SK-N-MC (cell line): ENCODE results near the gene PRKAR1B.

Experiments used
- DNase-seq: peaks from one replicate; pipeline ENCODE4 v3.0.0-alpha.2; 2011; ENCODE audit warnings: low read depth, low spot score
- H3K27ac ChIP-seq: fragments of 200-600 bp; sonication (generic); 2 replicates; pipeline ENCODE4 v1.5.1; 2016; ENCODE audit warnings: mixed run types
- H3K36me3 ChIP-seq: fragments of 200-600 bp; sonication (generic); 2 replicates; pipeline ENCODE4 v1.6.1; 2017; ENCODE audit warnings: antibody characterized with exemption, low read length, mixed read lengths; ENCODE audit not compliant: insufficient read depth
- H3K4me3 ChIP-seq: fragments of 200-600 bp; sonication (generic); 2 replicates; pipeline ENCODE4 v1.5.1; 2016
- H3K9ac ChIP-seq: fragments of 200-600 bp; sonication (generic); 2 replicates; pipeline ENCODE4 v1.8.0; 2017; ENCODE audit warnings: mixed run types, mixed read lengths; ENCODE audit not compliant: insufficient read length
- H3K9me3 ChIP-seq: fragments of 200-600 bp; sonication (generic); 2 replicates; pipeline ENCODE4 v1.6.1; 2017; ENCODE audit warnings: low read depth, mild to moderate bottlenecking, antibody characterized with exemption, low read length, moderate library complexity, mixed read lengths
- EZH2 ChIP-seq: fragments of 200-600 bp; sonication (generic); IDR thresholded peaks from one replicate; pipeline ENCODE4 v1.6.1; 2017; ENCODE audit warnings: antibody characterized with exemption
- FOXP2 ChIP-seq: optimal IDR thresholded peaks from 2 replicates; pipeline ENCODE3; 2011; ENCODE audit warnings: mild to moderate bottlenecking, moderate library complexity; ENCODE audit not compliant: insufficient read depth; ENCODE audit errors: extremely low read length, control extremely low read depth
- POLR2AphosphoS5 ChIP-seq: IDR thresholded peaks from 2 replicates; pipeline ENCODE4 v1.6.1; 2012; ENCODE audit warnings: mild to moderate bottlenecking, low read depth, low read length, borderline replicate concordance

Gene PRKAR1B

GRCh38 chr7:603152-603951 is 123.7 kb downstream of the PRKAR1B start:
- DNase-seq = no peak
- H3K9ac ChIP-seq = no peak overlapping the region
- H3K27ac ChIP-seq = no peak overlapping the region

DNA sequence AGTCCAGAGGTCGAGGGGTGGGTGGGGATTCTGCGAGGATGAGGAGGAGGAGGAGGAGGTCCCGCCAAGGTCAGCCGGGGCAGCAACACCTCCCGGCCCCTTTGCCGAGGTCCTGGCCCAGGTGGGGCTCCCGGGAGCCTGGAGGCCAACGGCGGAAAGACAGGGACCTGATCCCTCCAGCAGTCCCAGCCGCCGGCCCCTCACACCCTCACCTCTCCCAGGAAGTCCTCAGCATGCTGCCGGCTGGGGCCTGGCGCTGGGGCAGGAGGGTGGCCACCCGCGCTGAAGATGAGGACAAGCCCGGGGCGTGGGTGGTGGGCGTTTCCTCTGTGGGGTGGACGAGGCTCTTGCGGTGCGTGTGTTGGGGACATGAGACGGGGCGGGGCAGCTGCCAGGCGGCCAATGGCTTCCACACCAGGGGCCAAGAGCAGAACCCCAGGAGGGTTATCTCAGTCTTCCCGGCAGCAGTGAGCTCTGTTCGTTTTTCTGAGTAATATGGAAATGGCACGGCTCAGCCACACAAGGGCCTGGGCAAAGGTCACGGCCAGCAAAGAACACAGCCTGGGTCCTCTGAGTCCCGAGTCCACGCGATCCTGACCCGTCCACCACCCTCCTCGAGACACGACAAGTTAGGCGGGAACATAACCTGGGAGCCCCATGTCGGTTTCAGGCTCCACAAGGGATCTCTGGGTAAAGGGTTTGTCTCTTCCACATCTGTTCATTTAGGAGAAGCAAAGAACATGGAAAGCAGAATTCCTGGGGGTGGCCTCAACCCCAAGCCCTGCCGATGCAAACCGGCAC is 124.5 kb downstream of the PRKAR1B start:
- H3K9ac ChIP-seq = no peak overlapping the region
- DNase-seq = no peak
- H3K36me3 ChIP-seq = no peaks in the 10 kb centered on the region
- H3K4me3 ChIP-seq = no peak overlapping the region
- no peak overlapping the region for H3K27ac ChIP-seq
- TF ChIP-seq POLR2AphosphoS5 = no peak
- no peak for TF ChIP-seq FOXP2
- no peak for TF ChIP-seq EZH2
- H3K9me3 ChIP-seq = no peaks in the 10 kb centered on the region

More at GRCh38 chr7:603152-603951, 123.7 kb downstream of the PRKAR1B start:
- Histone ChIP-seq H3K9me3 (no peaks in the 10 kb centered on the region), H3K4me3 (no peak overlapping the region), H3K36me3 (no peaks in the 10 kb centered on the region)
- TF ChIP-seq POLR2AphosphoS5 = no peak
- no peak for TF ChIP-seq EZH2
- no peak for TF ChIP-seq FOXP2

DNA sequence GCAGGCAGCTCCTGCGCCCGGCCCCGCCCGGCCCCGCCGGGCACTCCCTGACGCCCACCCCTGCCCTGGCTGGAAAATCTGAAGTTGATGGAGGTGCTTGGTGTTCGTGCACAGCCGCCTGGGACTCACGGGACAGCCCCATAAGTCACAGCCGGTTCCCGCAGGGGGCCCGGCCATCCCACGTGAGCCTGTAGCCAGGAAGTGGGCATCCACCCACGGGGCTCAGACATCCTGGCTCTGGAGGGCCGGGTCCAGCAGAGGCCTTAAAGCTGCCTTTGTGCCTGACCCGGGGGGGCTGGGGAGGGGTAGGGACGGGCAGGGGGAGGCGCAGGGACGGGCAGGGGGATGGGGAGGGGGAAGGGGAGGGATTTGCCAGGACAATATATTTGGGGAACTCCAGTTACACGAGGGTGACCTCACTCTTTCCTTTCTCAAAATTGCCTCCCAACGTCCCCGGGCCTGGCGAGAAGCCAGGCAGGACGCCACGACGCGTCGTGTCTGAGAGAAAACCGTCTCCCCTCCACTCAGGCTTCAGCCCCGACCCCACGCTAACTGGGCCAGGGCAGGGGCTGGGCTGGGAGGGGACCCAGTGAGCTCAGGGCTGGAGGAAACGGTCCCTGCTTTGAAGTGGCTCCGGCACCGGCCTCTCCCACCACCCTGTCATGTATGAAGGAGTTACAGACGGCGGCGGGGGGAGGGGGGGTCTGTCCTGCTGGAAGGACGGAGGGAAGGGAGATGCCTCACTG is 125.3 kb downstream of the PRKAR1B start:
- Histone ChIP-seq H3K9me3 (no peaks in the 10 kb centered on the region), H3K36me3 (no peaks in the 10 kb centered on the region), H3K4me3 (no peak overlapping the region), H3K9ac (no peak overlapping the region), H3K27ac (no peak overlapping the region)
- DNase-seq = no peak
- no peak for TF ChIP-seq FOXP2
- TF ChIP-seq EZH2 = no peak
- TF ChIP-seq POLR2AphosphoS5 = no peak

DNA sequence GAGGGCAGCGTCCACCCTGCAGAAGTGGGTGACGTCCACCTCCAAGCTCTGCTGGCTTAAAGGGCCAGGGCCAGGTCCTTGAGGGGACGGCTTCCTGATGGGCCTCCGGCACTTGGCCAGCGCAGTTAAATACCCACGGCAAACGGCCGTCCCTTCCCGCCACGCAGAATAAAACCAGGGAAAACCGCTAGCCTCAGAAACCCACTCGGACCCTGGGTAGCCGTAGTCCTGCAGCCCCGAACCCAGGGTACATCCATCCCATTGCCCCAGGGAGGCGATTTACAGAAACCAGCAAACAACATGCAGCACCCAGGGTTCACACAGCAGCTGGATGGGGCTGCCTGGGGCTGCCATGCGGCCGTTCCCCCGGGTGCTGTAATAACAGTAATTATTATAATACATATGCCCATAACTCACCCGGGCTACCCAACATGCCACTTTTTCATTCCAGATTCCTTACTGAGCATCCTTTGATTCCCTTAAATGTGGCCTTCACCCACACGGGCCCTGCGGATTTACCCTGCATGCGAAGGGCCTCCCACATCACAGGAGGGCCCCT is 126.0 kb downstream of the PRKAR1B start:
- no peak for TF ChIP-seq EZH2
- no peak for TF ChIP-seq POLR2AphosphoS5
- no peak for TF ChIP-seq FOXP2
- H3K27ac ChIP-seq = no peak overlapping the region
- H3K4me3 ChIP-seq = no peak overlapping the region
- H3K9me3 ChIP-seq = no peaks in the 10 kb centered on the region
- DNase-seq = no peak
- no peak overlapping the region for H3K9ac ChIP-seq
- H3K36me3 ChIP-seq = no peaks in the 10 kb centered on the region

- no peak overlapping the region for H3K27ac ChIP-seq
- TF ChIP-seq FOXP2 = no peak
- TF ChIP-seq EZH2 = no peak
- TF ChIP-seq POLR2AphosphoS5 = no peak
- H3K4me3 ChIP-seq = no peak overlapping the region
- DNase-seq = no peak
- H3K36me3 ChIP-seq = no peaks in the 10 kb centered on the region
- H3K9ac ChIP-seq = no peak overlapping the region
- no peaks in the 10 kb centered on the region for H3K9me3 ChIP-seq
Measured at GRCh38 chr7:600149-601035, 126.7 kb downstream of the PRKAR1B start.

GRCh38 chr7:598899-599298 is 128.2 kb downstream of the PRKAR1B start:
- no peaks in the 10 kb centered on the region for H3K9me3 ChIP-seq
- H3K4me3 ChIP-seq = no peak overlapping the region
- H3K36me3 ChIP-seq = no peaks in the 10 kb centered on the region
- H3K27ac ChIP-seq = no peak overlapping the region
- H3K9ac ChIP-seq = no peak overlapping the region
- no peak for DNase-seq
- TF ChIP-seq EZH2 = no peak
- no peak for TF ChIP-seq POLR2AphosphoS5
- TF ChIP-seq FOXP2 = no peak

DNA sequence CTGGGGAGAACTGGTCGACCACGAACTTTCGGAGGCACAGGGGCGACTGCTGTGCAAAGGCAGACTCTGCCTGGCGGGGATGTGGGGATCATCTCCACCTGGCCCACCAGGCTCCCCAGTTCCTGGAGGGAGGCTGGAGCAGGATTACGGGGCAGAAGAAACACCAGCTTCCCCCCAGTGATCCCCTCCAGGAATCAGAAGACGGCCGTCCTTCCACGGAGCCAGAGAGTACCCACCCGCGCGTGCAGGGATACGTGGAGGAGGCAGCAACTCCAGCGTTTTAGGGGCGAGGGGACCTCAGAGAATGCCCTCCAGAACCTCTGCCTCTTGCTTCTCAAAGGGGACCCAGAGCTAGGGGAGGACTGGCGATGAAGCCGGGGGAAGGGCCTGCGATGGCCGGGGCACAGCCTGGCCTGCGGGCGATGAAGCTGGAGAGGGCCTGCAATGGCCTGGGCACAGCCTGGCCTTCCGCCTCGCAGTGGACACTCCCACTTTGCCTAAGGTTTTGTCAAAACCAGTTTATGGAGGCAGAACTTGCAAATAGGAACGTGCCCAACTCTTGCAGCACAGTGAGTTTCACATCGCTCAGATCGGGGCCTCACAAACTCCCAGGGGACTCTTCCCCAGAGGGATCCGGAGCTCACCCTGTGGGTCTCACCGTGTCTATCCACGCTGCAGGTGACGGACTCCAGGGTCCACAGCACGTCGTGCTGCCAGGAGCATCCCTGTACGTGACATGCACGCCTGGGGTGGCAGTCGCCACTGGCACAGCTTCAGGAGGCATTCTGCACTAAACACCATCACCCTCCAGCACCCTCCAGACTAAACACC is 129.5 kb downstream of the PRKAR1B start:
- H3K4me3 ChIP-seq = no peak overlapping the region
- no peak for DNase-seq
- H3K9me3 ChIP-seq = no peaks in the 10 kb centered on the region
- no peak overlapping the region for H3K27ac ChIP-seq
- TF ChIP-seq POLR2AphosphoS5 (no peak), EZH2 (no peak), FOXP2 (no peak)
- no peaks in the 10 kb centered on the region for H3K36me3 ChIP-seq
- no peak overlapping the region for H3K9ac ChIP-seq
